Stimulated activated CD8-positive, alpha-beta memory T cell treated with anti-CD3 and anti-CD28 coated beads, Interleukin-4, amount 100 ng/mL, for 4 hours (primary cell): ENCODE measurements around the gene EXOC3L1.

Experiments used
- DNase-seq, 2 donors: peaks; one replicate each; pipeline ENCODE4 v3.0.0-alpha.2; 2020; ENCODE audit warnings: low read depth in 2 of 2, low spot score in 1 of 2

EXOC3L1 gene, protein sequence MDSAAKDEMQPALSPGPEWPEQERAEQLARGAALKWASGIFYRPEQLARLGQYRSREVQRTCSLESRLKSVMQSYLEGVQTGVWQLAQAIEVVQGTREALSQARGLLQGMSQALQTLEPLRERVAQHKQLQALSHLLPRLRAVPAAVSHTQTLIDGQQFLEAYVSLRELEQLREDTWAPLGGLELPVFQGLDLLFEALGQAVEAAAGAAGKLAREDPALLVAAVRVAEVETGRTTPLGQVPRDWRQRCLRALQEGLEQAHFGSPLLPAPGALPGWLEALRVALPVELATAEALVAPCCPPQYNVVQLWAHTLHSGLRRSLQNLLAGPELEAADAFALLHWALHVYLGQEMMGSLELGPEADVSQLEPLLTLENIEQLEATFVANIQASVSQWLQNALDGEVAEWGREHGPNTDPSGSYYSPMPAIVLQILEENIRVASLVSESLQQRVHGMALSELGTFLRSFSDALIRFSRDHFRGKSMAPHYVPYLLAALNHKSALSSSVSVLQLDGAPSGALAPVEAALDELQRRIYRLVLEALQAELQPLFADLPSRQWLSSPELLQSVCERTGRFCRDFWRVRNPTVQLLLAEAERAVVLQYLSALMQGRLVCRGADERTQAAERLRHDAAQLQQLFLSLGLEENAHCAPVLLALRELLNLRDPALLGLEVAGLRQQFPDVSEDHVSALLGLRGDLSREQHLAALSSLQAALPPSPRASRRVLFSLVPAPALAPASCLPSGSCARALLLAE

DNA sequence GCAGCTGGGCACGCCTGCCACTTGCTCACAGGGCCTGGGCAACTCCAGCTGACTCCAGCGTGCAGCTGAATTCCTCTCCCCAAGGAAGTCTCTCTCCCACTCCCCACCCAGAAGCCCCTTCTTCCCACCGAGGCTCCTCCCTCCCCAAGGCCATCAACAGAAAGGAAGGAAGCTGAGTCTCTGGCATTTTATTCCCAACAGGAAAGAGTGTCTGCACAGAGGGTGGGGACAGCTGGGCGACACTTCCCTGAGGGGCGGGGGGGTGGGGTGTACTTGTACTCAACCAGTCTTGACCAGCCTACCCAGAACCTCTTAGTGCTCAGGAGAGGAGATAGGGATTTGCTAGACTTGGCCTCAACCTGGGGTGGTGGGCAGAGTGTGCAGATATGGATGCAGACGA, at the start of gene EXOC3L1:
EXOC3L1 (minus strand) TSS at position 96 of the 400 bp plus-strand sequence. CDS start 460 bp downstream, outside the sequence.
- no peak for DNase-seq

DNA sequence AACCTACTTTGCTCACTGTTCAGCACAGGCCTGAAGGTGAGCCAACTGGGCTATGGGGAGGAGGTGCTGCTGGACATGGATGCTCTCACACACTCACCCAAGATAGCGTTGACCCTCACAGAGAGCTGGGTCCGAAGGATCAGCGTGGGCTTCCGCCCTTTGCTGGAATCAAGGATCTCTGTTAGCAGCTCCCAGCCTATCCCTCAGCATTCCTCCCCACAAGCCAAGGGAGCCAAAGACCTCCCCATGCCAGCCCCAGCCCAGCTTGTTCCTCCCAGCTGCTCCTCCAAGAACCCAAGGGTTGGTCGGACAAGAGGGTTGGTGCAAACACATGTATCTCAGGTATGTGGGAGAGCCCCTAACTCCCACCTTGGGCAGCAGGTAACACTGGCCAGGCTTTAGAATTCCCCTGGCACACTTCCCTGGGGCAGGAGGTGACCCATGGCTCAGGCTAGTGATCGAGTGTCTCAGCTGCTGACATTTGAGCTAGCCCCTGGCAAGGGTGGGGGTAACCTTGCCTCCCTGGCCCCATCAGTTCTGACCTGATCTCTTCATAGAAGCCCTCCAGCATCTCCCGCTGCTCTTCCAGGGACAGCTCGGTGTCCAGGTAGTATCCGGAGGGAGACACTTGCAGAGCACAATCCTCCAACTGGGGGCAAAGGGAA, 49.0 kb upstream of the EXOC3L1 start:
- DNase-seq, result no peak

DNA sequence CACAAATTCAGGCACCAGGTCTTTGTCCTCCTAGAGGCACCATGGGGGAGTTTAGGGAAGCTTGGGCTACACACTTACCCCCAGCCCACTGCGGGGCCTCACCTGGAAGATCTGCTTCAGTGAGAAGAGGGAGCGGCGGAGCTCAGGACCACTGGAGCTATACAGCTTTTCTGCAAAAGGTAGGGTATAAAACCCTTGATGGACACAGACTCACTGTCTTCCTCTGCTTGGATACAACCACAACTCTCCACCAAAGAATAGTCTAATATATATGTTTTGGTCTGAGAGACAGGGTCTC, 48.3 kb upstream of the EXOC3L1 start:
- DNase-seq, result no peak

DNA sequence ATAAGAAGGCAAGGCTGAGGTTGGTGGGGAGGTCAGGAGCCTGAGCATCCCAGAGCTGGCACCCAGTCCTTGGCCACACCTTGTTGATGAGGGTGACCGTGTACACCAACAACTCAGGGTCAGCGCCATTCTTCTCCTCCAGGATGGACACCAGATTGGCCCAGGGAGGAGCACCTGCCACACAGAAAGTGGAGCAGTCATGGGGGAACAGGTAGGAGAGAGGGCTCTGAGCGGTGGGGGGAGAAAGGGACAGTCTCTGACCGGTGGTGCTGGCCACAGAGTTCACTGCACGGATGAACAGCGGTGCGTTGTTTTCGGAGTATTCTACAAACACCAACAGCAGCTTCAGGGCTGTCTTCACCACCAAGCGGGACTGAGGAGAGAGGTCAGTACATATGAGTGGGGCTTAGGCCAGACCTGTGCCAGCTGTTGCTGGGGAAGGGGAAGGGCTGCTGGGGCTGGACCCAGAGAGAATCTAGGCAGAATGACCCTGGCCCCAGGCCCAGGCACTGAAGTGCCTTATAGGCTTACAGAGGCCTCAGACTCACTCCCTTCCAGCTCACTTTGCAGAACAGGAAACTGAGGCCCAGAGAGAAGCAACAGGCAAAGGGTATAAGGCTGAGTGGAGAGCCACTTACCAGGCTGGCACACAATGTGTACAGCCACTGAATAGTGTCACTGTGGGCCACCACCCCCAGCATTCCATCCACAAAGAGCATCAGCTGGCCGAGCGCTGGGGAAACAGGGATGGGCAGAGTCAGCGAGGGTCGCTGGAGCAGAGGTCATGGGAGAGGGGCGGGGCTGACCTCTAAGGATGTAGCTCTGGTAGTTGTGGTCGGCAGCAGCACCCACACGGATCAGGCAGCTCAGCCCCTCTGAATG, 47.7 kb upstream of the EXOC3L1 start:
- no peak for DNase-seq

DNA sequence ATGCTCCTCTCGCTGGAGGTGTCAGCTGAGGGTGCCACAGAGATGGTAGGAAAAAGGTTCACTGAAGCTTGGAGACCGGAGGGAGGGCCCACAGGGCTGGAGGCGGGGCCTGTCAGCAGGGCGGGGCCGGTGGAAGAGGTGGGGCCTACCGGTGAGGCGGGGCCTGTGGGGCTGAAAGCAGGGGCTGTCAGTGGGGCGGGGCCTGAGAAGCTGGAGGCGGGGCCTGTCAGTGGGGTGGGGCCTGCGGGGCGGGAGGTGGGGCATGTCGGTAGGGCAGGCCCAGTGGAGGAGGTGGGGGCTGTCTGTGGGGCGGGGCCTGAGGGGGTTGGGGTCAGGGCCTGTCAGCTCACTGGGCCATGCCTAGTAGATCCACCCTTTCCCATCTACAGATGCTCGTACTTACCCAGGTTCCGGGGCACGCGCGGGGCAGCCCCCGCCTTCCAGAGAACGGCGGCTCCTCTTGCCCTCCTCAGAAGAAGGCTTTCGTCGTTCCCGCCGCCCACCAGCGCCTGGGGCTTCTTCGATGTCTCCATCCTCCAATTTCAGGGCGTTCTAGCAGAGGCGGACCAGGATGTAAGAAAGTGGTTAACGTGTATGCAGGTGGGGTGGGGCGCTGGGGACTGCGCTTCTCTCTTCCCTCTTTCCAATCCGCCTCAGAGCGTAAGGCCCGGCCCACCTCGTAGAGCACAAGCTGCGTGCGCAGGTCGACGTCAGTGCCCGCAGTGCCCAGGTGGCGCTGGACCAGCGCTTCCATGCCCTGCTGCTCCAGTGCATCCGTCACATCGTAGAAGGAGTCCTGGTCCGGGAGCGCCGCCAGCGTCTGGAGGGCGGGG, 46.8 kb upstream of the EXOC3L1 start:
- peak in 1 of 2 donors; percentile 27 for DNase-seq

DNA sequence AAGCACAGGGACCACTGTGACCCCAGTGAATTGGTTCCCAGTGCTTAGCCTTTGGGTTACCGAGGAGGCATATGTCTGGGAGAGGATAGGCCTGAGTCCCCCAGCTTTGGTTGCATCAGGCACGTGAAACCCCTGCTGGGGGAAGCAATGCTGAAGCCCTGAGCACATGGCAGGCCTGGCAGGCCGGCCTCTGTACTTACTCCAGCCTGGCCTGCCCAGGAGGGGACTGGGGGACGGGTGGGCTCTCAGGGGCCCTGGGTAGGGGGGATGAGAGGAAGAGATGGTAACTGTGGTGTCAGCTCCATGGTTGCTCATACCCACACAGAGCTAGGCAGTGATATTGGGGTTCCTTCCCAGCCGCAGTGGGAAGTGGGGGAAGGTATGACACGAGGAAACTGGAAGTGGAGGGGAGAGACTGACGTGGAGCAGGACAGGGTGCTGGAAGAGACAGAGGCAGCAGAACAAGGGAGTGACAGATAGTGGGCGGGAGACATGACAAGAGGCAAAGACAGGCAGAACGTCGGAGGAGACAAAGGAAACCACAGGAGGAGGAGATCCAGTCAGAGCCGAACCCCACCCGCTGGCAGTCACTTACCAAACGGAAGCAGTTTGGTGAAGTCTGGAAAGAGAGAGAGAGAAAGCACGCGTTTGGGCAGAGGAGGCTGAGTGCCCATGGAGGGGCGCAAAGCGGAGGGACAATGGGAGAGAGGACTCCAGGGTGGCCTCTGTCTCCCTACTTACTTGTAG, 46.1 kb upstream of the EXOC3L1 start:
- no peak for DNase-seq

DNA sequence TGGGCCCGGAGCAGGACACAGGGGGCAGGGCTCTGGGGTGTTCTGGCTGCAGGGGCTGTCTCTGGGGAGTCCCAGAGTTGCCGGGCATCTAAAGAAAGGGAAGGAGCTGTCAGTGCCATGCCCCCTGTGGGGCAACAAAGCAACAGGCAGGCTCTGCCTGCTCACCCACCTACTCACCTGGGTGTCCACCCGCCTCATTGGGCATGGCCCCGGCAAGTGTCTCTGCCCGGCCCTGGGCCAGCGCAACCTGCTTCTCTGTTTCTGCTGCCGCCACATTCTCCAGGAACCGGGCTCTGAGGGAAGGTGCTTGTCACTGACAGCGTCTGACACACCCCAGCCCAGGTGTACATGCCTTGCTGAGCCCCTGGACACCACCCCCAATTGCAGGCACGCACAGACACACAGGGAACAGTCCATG, 44.3 kb upstream of the EXOC3L1 start:
- DNase-seq, result no peak

DNA sequence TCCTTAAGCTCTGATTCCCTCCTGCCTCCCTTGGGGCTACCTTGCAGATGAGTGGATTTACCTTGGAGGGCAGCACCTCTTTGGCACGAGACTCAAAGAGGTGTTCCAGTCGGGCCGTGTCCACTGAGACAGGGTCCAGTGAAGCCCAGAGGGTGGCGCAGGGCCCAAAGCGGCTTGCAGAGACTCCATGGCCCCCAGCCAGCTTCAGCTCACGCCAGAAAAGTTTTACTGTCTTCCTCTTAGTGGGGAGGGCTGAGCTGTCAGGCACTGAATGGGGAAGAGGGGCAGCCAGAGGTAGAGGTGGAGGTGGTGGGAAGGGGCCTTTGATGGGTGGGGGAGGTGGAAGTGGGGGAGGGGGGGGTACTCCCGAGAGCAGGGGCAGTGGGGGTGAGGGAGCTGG, 43.7 kb upstream of the EXOC3L1 start:
- no peak for DNase-seq

DNA sequence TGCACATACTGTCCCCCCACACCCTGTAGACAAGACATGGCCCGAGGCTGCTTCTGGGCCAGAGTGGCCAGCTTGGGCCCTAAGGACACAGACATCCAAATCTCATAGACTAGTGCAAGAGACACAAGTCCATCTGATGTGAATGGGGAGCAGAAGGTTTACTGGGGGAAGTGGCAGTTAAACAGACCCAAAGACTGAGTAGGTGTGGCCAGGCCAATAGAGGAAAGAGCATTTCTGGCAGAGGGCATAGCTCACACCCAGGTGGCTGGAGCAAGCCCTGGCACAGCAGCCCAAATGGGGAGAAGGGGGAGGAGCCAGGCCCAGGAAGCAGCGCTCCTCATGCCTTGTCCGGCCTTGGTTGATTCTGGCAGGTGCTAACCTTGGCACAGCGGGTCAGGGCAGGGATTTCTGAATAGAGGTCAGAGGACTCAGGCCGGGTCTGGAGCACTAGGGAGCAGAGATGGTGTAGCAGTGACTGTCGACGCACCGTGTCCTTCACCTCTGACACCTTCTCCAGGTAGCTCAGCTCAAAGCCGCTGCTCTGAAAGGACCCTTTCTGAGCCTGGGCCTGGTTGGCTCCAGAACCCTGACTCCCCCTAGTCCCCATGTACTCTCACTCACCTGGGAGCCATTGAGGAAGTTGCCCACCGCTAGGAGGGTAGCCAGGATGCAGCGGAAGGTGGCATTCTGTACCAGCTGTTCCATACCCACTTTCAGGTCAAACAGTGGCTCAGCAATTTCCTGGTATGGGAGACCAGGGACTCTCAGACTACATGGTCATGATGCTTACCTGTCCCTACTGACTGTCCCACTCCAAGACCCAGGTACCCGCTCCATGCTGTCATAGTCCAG, 41.1 kb upstream of the EXOC3L1 start:
- no peak for DNase-seq

DNA sequence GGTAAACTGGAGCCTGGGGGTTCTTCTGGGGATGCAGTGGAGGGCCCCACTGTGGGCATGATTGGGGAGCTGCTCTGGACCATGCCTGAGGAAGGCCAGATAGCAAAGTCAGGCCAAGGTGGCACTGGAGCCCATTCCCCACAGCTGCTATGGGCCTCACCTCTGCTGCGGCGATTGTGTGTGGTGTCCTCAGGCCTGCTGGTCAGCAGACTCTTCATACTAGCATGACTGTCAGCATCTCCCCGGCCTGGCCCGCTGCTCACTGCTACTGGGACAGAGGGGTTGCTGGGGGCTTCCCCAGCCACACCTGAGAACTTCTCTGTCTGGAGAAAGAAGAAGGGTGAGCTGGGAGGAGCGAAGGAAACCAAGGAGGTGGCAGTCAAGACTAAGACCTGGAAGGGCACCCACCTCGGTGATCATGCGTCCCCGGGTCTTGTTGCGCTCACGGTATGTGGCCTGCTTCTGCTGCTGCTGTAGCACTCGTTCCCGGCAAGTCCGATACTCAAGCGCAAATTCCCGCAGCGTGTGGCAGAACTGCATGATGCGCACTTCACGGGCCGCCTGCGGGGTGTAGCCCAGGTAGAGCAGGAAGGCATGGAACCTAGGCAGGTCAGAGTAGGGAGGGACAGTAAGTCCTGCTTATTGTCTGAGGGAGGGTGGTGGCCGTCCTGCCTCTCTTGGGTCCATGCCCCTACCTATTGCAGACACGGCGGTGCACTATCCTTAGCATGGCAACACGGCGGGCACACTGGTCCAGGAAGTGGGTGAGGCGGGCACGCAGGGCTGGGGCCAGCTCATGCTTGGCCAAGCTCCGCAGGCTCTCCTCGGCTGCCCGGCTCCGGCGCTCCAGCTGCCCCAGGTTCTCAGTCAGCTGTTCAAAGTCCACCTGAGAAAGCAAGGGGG, 40.2 kb upstream of the EXOC3L1 start:
- no peak for DNase-seq

DNA sequence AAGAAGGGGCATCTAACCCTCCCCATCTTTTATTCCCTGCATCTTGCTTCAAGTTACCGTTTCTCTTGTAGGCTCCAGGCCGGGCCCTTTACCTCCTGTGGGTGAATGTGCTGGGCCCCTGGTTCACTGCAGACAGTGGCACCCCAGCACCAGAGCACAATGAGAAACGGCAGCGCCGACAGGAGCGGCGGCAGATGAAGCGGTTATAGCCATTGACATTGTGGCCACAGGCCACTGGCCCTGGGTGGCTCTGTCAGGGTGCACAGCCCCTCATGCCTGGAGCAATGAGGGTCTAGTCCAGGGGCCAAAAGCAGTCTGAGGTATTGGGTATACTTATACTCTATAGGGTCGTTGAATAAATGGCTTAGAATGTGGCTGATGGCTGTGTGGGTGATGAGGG, 39.0 kb upstream of the EXOC3L1 start:
- no peak for DNase-seq

DNA sequence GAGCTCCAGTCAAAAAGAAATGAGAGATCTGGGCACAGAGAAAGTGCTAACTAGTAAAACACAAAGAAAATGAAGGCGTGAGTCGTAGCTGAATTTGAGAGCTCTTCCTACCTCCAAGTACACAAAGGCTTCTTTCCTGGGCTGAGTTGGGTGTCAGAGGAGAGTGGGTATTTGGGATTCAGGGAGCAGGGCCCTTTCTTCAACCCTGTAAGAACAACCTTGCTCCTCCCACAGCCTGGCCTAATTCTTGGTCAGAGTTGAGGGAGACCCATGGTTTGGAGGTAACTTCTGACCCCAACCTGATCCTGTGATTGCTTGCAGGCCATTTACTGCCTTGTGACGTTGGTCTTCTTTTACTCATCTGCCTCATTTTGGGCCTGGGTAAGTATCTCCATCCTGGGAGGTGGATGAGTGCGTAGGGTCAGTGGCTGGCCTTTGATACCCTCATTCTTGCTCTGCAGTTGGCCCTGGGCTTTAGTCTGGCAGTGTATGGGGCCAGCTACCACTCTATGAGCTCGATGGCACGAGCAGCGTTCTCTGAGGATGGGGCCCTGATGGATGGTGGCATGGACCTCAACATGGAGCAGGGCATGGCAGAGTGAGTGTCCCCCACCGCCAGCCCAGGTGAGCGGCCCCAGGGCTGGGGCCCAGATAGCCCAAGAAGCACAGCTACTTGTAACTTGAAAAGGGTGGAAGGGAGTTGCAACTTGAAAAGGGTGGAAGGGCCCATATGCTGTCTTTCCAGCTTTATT, 38.3 kb upstream of the EXOC3L1 start:
- DNase-seq, result no peak

DNA sequence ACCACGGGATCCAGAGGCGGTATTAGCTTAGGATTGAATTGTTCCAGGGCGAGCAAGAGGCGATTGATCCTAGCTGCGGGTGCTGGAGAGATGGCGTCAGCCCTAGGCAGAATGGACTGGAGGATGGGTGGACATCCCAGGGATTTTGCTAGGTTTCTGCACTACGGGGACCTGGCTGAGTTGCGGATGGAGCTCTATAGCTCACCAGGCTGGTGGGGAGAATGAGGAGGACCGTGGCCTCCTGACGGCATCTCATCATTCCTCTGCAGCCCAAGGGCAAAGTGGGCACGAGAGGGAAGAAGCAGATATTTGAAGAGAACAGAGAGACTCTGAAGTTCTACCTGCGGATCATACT, 37.6 kb upstream of the EXOC3L1 start:
- no peak for DNase-seq

DNA sequence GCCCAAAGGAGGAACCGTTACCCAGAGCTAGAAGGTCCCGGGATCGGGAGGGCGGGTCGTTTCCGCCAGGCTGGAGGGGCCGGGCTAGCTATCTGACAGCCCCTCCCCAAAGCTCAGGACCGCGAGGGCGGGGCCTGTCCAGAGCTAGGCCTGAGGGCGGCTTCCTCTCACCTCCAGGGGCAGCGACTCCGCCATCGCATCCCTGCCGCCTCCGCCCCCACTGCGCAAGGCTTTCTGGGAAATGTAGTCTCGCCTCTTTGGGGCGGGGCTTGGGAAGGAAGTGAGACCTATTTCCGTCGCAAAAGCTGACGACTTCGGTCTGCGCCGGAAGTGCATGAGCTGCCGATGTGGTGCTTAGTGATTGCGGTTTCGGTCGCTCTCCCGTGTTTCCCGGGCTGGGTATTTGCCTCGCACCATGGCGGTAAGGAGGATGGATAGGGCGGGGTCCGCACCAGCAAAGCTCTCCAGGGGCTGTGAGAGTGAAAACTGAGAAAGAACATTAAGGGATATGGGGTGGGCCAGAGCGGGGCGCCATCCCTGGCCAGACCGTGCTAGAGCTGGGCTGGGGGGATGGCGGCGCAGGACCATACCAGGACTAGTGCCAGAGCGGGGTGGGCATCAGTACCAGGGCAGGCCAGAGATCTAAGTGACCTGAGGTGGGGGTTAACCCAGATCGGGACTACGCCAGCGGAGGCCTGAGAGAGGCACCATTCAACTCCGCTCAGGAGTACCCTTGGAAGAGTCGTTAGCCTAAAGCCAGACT, 37.0 kb upstream of the EXOC3L1 start, which contains the start of gene TMEM208:
TMEM208 (plus strand) TSS at position 327 of the 763 bp plus-strand sequence; CDS start at position 416, 89 bp downstream.
- peak; percentile 95 to 98 for DNase-seq

DNA sequence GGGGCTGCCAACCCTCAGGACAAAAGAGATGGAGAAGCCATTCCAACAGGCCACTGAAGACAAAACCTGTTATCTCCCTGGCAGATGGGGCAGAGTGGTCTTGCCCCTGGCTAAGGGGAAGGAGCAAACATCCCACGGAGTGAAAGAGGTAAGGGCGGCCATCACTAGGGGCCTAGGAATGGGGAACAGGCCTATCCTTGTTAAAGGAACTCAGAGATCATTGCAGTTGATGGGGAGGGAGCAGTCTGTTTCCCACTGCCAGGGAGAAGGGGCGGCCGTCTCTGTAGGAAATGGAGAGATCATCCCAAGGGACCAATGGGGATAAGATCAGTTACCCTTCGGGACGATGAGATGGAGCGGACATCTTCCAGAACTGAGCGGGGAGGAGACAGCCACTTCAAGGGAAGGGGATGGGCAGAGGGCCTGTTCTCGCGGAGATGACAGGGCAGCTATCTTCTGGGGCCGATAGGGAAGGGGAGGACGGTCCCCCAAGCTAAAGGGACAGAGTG, 36.4 kb upstream of the EXOC3L1 start:
- DNase-seq, result no peak

DNA sequence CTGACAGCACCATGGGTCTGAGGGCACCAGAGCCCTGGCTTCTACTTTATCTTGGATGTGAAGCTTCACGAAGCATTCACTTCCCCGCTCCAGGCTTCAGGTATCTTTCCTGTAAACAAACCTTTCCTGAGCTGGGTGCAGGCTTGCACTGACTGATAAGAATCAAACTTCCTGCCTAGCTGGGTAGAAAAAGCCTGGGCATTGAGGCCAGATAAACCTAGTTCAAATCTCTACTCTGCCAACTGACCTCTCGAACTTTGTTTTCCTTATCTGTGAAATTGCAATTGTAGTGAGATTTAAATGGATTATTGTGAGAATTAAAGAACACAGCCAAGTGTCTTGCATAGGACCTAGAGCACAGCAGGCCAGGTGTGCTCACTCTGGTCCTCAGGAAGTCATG, 34.1 kb upstream of the EXOC3L1 start:
- DNase-seq, result no peak
